Panc1 (cell line): Measurements from ENCODE around the gene MLEC.

Experiments used
- CTCF ChIP-seq: fragments of 450-650 bp; IDR thresholded peaks from 2 replicates; pipeline ENCODE4 v1.5.1; 2017; ENCODE audit warnings: mild to moderate bottlenecking
- POLR2AphosphoS5 ChIP-seq: IDR thresholded peaks from 2 replicates; pipeline ENCODE4 v1.6.1; 2012; ENCODE audit warnings: mild to moderate bottlenecking, low read depth, low read length, moderate library complexity
- SIN3A ChIP-seq: IDR thresholded peaks from 2 replicates; pipeline ENCODE4 v1.6.1; 2012; ENCODE audit warnings: low read depth, mild to moderate bottlenecking, low read length, moderate library complexity, borderline replicate concordance; ENCODE audit not compliant: insufficient read depth
- TF ChIP-seq, protein P1 (sequence below), 2 experiments: IDR thresholded peaks; 2 replicates each; pipeline ENCODE4 v1.6.1; 2011 to 2012; ENCODE audit warnings: low read depth in 2 of 2, control low read depth in 1 of 2, low read length in 1 of 2, mild to moderate bottlenecking in 1 of 2, moderate library complexity in 1 of 2; ENCODE audit not compliant: insufficient read depth in 1 of 2

DNA sequence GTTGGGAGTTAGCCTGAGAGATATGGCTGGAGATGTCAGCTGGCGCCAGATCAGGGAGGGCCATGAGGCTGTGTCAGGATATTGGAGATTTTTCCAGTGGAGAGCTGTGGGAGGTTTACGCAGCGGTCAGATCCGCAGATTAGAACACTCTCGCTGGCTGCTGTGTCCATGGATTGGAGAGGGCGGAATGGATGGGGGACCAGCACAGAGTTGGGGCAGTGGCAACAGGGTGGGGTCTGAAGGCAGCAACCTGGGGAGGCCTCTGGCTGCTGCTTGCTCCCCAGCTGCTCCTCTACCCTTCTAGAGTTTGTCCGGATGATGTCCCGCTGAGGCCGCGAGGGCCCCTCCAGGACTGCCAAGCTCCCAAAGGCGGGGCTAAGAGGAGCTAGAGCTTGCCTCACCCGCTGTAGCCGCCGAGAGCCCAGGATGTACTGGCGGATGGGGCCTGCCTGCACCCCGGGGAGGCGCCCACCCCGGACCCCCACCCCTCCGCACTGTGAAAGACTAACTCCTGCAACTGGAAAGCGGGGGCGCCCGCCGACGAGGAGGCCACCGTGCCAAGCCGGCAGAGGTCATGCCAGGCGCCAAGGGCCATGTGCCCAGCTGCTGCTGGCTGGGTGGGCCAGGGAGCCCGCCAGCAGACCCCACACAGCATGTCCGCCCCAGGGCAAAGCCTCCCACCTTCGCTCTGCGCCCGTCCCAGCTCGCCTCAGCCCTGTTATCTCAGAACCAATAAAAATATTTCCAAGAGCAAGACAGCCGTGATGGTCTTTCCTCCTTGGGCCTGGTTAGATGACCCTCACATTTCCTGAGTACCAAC is 20.2 kb upstream of the MLEC start:
- TF ChIP-seq CTCF (no peak), POLR2AphosphoS5 (no peak), SIN3A (no peak)
- TF ChIP-seq, protein P1, sequence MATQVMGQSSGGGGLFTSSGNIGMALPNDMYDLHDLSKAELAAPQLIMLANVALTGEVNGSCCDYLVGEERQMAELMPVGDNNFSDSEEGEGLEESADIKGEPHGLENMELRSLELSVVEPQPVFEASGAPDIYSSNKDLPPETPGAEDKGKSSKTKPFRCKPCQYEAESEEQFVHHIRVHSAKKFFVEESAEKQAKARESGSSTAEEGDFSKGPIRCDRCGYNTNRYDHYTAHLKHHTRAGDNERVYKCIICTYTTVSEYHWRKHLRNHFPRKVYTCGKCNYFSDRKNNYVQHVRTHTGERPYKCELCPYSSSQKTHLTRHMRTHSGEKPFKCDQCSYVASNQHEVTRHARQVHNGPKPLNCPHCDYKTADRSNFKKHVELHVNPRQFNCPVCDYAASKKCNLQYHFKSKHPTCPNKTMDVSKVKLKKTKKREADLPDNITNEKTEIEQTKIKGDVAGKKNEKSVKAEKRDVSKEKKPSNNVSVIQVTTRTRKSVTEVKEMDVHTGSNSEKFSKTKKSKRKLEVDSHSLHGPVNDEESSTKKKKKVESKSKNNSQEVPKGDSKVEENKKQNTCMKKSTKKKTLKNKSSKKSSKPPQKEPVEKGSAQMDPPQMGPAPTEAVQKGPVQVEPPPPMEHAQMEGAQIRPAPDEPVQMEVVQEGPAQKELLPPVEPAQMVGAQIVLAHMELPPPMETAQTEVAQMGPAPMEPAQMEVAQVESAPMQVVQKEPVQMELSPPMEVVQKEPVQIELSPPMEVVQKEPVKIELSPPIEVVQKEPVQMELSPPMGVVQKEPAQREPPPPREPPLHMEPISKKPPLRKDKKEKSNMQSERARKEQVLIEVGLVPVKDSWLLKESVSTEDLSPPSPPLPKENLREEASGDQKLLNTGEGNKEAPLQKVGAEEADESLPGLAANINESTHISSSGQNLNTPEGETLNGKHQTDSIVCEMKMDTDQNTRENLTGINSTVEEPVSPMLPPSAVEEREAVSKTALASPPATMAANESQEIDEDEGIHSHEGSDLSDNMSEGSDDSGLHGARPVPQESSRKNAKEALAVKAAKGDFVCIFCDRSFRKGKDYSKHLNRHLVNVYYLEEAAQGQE (IDR thresholded peaks at IDR 0.05; ENCODE audit: insufficient read depth in 1 of 2, low read depth in 2 of 2, low read length in 1 of 2) = no peak
